NCI-H2171 (cell line): ENCODE measurements around the gene EBLN2.

Experiments used
- DNase-seq: peaks from one replicate; lab custom pipeline; 2025; lab: John Stamatoyannopoulos, UW

The EBLN2 gene

GRCh38 chr3:73061416-73061815 is at the start of gene EBLN2:
Gene EBLN2 (plus strand): TSS chr3:73061659. CDS start chr3:73062082, 423 bp downstream.
- no peak for DNase-seq

GRCh38 chr3:73018298-73018697 is 43.2 kb upstream of the EBLN2 start:
- no peak for DNase-seq

- DNase-seq = no peak
These were observed 42.5 kb upstream of the EBLN2 start for GRCh38 chr3:73018790-73019441.

- DNase-seq = no peak
These were observed 40.1 kb upstream of the EBLN2 start for GRCh38 chr3:73021301-73021835.

GRCh38 chr3:73024836-73025235 is 36.6 kb upstream of the EBLN2 start:
- no peak for DNase-seq

- no peak for DNase-seq
These were observed 35.2 kb upstream of the EBLN2 start for GRCh38 chr3:73026111-73026759.

- DNase-seq = no peak
These were observed 34.7 kb upstream of the EBLN2 start for GRCh38 chr3:73026760-73027113.

GRCh38 chr3:73028803-73029202 is 32.7 kb upstream of the EBLN2 start:
- DNase-seq = no peak

GRCh38 chr3:73029321-73029796 is 32.1 kb upstream of the EBLN2 start:
- no peak for DNase-seq

GRCh38 chr3:73030073-73030597 is 31.3 kb upstream of the EBLN2 start:
- no peak for DNase-seq

GRCh38 chr3:73031573-73032103 is 29.8 kb upstream of the EBLN2 start:
- no peak for DNase-seq

- DNase-seq = no peak
These were observed 24.5 kb upstream of the EBLN2 start for GRCh38 chr3:73036694-73037591.

GRCh38 chr3:73041537-73041936 is 19.9 kb upstream of the EBLN2 start:
- DNase-seq = no peak

- no peak for DNase-seq
These were observed 18.0 kb upstream of the EBLN2 start for GRCh38 chr3:73043414-73043813.

- no peak for DNase-seq
These were observed 16.1 kb upstream of the EBLN2 start for GRCh38 chr3:73045391-73045790.

- no peak for DNase-seq
These were observed 15.3 kb upstream of the EBLN2 start for GRCh38 chr3:73046195-73046594.

- DNase-seq = no peak
These were observed 12.1 kb upstream of the EBLN2 start for GRCh38 chr3:73049319-73049718.

- no peak for DNase-seq
These were observed 8.6 kb upstream of the EBLN2 start for GRCh38 chr3:73052857-73053256.

- no peak for DNase-seq
These were observed 5.9 kb upstream of the EBLN2 start for GRCh38 chr3:73055583-73055982.

- no peak for DNase-seq
These were observed 5.2 kb upstream of the EBLN2 start for GRCh38 chr3:73056014-73056844.

GRCh38 chr3:73056845-73057150 is 4.7 kb upstream of the EBLN2 start:
- no peak for DNase-seq
